Liver (tissue), 3 donors: ENCODE measurements around the gene PTPRD.

ENCODE experiments used
- EGR1 ChIP-seq, 2 donors: IDR thresholded peaks; 2 replicates each; pipeline ENCODE4 v1.6.1; 2016 to 2018; ENCODE audit warnings: antibody characterized with exemption in 2 of 2, low read depth in 2 of 2
- GABPA ChIP-seq, 2 donors: IDR thresholded peaks in 1 of 2; conservative IDR thresholded peaks in 1 of 2; 2 replicates each; pipeline ENCODE4 v1.6.1; 2016; ENCODE audit warnings: antibody characterized with exemption in 2 of 2, mild to moderate bottlenecking in 1 of 2, moderate library complexity in 1 of 2
- SP1 ChIP-seq: IDR thresholded peaks from 2 replicates; pipeline ENCODE4 v1.6.1; 2018; ENCODE audit warnings: antibody characterized with exemption, mild to moderate bottlenecking
- TAF1 ChIP-seq: conservative IDR thresholded peaks from 2 replicates; pipeline ENCODE4 v1.6.1; 2016; ENCODE audit warnings: antibody characterized with exemption, mild to moderate bottlenecking
- YY1 ChIP-seq: IDR thresholded peaks from 2 replicates; pipeline ENCODE4 v1.6.1; 2016; ENCODE audit warnings: antibody characterized with exemption, mild to moderate bottlenecking
- TF ChIP-seq, protein P1 (sequence below): fragments of 150-350 bp; IDR thresholded peaks from 2 replicates; pipeline ENCODE4 v1.5.1; 2017; ENCODE audit warnings: improper control_type of control experiment, low read depth, low read length; ENCODE audit not compliant: missing input control
- TF ChIP-seq, protein P2 (sequence below): IDR thresholded peaks from 2 replicates; pipeline ENCODE4 v1.6.1; 2016; ENCODE audit warnings: antibody characterized with exemption, mild to moderate bottlenecking
- donor health status: healthy.
- donor health status: healthy.

DNA sequence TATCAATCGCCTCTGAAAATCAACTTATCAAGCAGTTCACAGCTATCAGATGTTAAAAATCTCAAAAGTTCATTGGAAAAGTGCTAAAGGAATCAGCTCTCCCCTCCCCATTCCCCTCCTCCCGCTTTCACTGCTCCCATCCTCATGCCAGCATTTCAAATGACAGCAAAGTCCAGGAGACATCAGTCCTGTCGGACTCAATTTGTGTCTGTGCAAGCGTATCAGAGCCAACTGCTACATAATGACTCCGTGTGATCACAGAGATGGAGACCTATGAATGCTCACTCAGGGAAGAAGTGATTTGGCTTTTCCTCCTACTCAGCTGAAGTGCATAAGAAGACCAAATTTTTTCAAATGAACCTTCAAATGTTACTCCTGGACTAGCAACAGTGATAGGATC lies 1876.0 kb downstream of the PTPRD start:
- TF ChIP-seq SP1, result no peak
- TF ChIP-seq, protein P1, sequence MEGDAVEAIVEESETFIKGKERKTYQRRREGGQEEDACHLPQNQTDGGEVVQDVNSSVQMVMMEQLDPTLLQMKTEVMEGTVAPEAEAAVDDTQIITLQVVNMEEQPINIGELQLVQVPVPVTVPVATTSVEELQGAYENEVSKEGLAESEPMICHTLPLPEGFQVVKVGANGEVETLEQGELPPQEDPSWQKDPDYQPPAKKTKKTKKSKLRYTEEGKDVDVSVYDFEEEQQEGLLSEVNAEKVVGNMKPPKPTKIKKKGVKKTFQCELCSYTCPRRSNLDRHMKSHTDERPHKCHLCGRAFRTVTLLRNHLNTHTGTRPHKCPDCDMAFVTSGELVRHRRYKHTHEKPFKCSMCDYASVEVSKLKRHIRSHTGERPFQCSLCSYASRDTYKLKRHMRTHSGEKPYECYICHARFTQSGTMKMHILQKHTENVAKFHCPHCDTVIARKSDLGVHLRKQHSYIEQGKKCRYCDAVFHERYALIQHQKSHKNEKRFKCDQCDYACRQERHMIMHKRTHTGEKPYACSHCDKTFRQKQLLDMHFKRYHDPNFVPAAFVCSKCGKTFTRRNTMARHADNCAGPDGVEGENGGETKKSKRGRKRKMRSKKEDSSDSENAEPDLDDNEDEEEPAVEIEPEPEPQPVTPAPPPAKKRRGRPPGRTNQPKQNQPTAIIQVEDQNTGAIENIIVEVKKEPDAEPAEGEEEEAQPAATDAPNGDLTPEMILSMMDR, result no peak
- TF ChIP-seq GABPA (IDR thresholded peaks at IDR 0.05 in 1 of 2, conservative IDR thresholded peaks at IDR 0.05 in 1 of 2), result no peak
- TF ChIP-seq, protein P2, sequence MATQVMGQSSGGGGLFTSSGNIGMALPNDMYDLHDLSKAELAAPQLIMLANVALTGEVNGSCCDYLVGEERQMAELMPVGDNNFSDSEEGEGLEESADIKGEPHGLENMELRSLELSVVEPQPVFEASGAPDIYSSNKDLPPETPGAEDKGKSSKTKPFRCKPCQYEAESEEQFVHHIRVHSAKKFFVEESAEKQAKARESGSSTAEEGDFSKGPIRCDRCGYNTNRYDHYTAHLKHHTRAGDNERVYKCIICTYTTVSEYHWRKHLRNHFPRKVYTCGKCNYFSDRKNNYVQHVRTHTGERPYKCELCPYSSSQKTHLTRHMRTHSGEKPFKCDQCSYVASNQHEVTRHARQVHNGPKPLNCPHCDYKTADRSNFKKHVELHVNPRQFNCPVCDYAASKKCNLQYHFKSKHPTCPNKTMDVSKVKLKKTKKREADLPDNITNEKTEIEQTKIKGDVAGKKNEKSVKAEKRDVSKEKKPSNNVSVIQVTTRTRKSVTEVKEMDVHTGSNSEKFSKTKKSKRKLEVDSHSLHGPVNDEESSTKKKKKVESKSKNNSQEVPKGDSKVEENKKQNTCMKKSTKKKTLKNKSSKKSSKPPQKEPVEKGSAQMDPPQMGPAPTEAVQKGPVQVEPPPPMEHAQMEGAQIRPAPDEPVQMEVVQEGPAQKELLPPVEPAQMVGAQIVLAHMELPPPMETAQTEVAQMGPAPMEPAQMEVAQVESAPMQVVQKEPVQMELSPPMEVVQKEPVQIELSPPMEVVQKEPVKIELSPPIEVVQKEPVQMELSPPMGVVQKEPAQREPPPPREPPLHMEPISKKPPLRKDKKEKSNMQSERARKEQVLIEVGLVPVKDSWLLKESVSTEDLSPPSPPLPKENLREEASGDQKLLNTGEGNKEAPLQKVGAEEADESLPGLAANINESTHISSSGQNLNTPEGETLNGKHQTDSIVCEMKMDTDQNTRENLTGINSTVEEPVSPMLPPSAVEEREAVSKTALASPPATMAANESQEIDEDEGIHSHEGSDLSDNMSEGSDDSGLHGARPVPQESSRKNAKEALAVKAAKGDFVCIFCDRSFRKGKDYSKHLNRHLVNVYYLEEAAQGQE, result no peak
- TF ChIP-seq YY1, result no peak
- TF ChIP-seq TAF1, result no peak
- TF ChIP-seq EGR1 (IDR thresholded peaks at IDR 0.05; ENCODE audit: low read depth in 2 of 2), result no peak
